Lower lobe of right lung (tissue), 2 donors: Measurements from ENCODE around the gene CEP170. TPM values are rescaled to one million over a fixed set of nuclear protein-coding genes. Genes with fewer than 3 reads are reported as not detected.
"Not testable (repeated sequence)": the region's sequence is repeated elsewhere in the genome, so short reads cannot be mapped to it uniquely, and the experiment has no call there.

Source experiments
- ATAC-seq, 2 donors: fragments of 200-7000 bp; cut with Tn5 transposase; one replicate each; pipeline ENCODE4 v1.9.1; 2020 to 2022; ENCODE audit warnings: mild to moderate bottlenecking in 2 of 2, moderate library complexity in 2 of 2
- DNase-seq: peaks from one replicate; pipeline ENCODE4 v3.0.0-alpha.2; 2020
- H3K27ac ChIP-seq: fragments of 200-600 bp; one replicate; pipeline ENCODE4 v1.8.0; 2022
- H3K27me3 ChIP-seq: fragments of 200-600 bp; one replicate; pipeline ENCODE4 v1.8.0; 2022; ENCODE audit warnings: low read depth
- H3K36me3 ChIP-seq: fragments of 200-600 bp; one replicate; pipeline ENCODE4 v1.8.0; 2022; ENCODE audit warnings: mild to moderate bottlenecking
- H3K4me1 ChIP-seq: fragments of 200-600 bp; one replicate; pipeline ENCODE4 v1.8.0; 2022
- H3K4me3 ChIP-seq: fragments of 200-600 bp; one replicate; pipeline ENCODE4 v1.8.0; 2022; ENCODE audit warnings: mild to moderate bottlenecking
- H3K9me3 ChIP-seq: fragments of 200-600 bp; one replicate; pipeline ENCODE4 v1.8.0; 2022
- intact Hi-C: fragments of 100-400 bp; cut with DNase I; formaldehyde crosslinking; loops from one replicate; pipeline ENCODE4 v1.11.0; 2022
- total RNA-seq: library from RNA; stranded (reverse); fragmentation: NEBNext Ultra II Directional; extraction: Animal tissue kit (Norgen Biotek cat#: 25700); gene quantifications from one replicate; pipeline ENCODE4 v1.2.1, GENCODE V29; 2021
- TF ChIP-seq, protein P1 (sequence below): fragments of 200-600 bp; IDR thresholded peaks from one replicate; pipeline ENCODE4 v1.8.0; 2022; ENCODE audit warnings: antibody characterized with exemption, mild to moderate bottlenecking
- donor health status: DM: no; HTN: yes; CAD: no; lungs with severe emphysema.

The CEP170 gene
- total RNA-seq, 1 donor from 2014 or later, result 106 TPM

DNA sequence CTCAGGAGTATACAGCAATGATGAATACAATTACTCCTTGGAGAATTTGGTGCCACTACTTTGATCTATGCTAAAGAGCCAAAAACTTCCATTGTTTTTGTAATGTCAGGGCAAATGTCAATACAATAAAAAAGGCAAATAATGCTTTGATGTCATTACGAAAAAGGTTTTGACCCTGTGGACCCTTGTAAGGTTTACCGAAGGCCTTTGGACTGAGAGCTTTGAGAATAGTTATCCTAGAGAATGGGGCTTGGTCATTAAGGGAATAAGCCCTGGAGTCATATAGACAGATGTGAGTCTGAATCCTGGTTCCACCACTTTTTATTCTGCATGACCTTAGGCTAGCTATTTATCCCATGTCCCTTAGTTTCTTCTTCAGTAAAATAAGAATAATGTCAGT is 27.5 kb downstream of the CEP170 start:
- no peak overlapping the region for H3K4me3 ChIP-seq
- H3K27me3 ChIP-seq, result no peaks in the 10 kb centered on the region
- no peak for DNase-seq
- H3K9me3 ChIP-seq, result peaks cover 27% of the 10 kb centered on the region
- intact Hi-C loops, result no loop called here
- no peaks in the 10 kb centered on the region for H3K4me1 ChIP-seq
- no peak for ATAC-seq
- no peak overlapping the region for H3K27ac ChIP-seq
- TF ChIP-seq, protein P1, sequence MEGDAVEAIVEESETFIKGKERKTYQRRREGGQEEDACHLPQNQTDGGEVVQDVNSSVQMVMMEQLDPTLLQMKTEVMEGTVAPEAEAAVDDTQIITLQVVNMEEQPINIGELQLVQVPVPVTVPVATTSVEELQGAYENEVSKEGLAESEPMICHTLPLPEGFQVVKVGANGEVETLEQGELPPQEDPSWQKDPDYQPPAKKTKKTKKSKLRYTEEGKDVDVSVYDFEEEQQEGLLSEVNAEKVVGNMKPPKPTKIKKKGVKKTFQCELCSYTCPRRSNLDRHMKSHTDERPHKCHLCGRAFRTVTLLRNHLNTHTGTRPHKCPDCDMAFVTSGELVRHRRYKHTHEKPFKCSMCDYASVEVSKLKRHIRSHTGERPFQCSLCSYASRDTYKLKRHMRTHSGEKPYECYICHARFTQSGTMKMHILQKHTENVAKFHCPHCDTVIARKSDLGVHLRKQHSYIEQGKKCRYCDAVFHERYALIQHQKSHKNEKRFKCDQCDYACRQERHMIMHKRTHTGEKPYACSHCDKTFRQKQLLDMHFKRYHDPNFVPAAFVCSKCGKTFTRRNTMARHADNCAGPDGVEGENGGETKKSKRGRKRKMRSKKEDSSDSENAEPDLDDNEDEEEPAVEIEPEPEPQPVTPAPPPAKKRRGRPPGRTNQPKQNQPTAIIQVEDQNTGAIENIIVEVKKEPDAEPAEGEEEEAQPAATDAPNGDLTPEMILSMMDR, result no peak
- H3K36me3 ChIP-seq, result peaks cover 20% of the 10 kb centered on the region

GRCh38 chr1:243218059-243218458 is 37.0 kb downstream of the CEP170 start:
- peaks cover 42% of the 10 kb centered on the region for H3K36me3 ChIP-seq
- no peak overlapping the region for H3K4me3 ChIP-seq
- H3K4me1 ChIP-seq, result no peaks in the 10 kb centered on the region
- H3K27me3 ChIP-seq, result no peaks in the 10 kb centered on the region
- DNase-seq (no peak), ATAC-seq (no peak)
- H3K27ac ChIP-seq, result no peak overlapping the region
- no peaks in the 10 kb centered on the region for H3K9me3 ChIP-seq
- intact Hi-C loops, result no loop called here
- TF ChIP-seq, protein P1, result no peak

- Histone ChIP-seq H3K27ac (no peak overlapping the region), H3K4me1 (no peaks in the 10 kb centered on the region), H3K27me3 (no peaks in the 10 kb centered on the region), H3K9me3 (no peaks in the 10 kb centered on the region), H3K4me3 (no peak overlapping the region), H3K36me3 (peaks cover 35% of the 10 kb centered on the region)
- ATAC-seq, result no peak
- TF ChIP-seq, protein P1, result no peak
- no peak for DNase-seq
- intact Hi-C loops, result no loop called here
Measured at GRCh38 chr1:243217349-243217748, 37.7 kb downstream of the CEP170 start.

- TF ChIP-seq, protein P1, result no peak
- no peak for DNase-seq
- ATAC-seq, result no peak
- intact Hi-C loops, result no loop called here
- H3K9me3 ChIP-seq, result no peaks in the 10 kb centered on the region
- H3K36me3 ChIP-seq, result peaks cover 30% of the 10 kb centered on the region
- no peak overlapping the region for H3K27ac ChIP-seq
- H3K27me3 ChIP-seq, result no peaks in the 10 kb centered on the region
- no peak overlapping the region for H3K4me3 ChIP-seq
- peaks cover 4% of the 10 kb centered on the region for H3K4me1 ChIP-seq
Measured at GRCh38 chr1:243216741-243217140, 38.3 kb downstream of the CEP170 start.

DNA sequence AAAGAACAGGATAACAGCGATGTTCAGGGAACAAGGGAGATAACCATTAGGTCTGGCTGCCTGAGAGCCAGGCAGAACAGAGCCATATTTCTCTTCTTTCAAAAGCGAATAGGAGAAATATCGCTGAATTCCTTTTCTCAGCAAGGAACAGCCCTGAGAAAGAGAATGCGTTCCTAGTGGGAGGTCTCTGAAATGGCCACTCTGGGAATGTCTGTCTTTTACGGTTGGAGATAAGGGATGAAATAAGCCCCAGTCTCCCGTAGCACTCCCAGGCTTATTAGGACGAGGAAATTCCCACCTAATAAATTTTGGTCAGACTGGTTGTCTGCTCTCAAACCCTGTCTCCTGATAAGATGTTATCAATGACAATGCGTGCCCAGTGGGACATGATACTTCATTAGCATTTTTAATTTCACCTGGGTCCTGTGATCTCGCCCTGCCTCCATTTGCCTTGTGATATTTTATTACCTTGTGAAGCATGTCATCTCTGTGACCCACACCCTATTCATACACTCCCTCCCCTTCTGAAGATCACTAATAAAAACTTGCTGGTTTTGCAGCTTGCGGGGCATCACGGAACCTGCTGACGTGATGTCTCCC is 39.7 kb downstream of the CEP170 start:
- peaks cover 16% of the 10 kb centered on the region for H3K36me3 ChIP-seq
- DNase-seq, H3K4me1 ChIP-seq, intact Hi-C loops, H3K27me3 ChIP-seq, ATAC-seq, H3K27ac ChIP-seq, H3K9me3 ChIP-seq, H3K4me3 ChIP-seq: not testable (repeated sequence)

DNA sequence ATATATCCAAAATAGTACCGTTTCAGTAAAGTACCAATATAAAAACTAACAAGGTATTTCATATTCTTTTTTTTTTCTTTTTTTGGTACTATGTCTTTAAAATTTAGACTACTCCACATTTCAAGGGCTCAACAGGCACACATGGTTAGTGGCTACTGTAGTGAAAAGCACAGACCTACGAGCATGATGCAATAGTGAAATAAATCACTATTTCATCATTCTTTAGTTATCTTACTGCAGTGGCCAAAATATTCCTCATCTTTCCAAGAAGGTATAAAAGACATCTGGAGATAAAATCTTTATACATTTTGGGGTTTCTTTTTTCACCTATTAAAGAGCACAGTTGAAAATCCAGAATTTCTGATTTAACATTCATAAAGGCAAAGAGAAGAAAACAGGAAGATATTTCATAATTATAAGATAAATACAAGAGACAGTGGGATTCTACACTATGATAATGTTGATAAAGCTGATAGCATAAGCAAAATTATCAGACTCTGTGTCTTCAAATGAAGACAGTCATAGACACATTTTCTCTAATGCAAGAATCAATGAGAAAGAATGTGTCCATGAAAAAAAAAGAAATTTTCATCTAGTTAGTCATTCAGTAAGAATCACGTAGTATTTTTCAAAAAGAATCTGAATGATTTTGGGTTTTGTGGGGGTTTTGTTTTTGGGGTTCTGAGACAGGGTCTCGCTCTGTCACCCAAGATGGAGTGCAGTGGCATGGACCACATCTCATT is 41.9 kb downstream of the CEP170 start:
- H3K27ac ChIP-seq, result no peak overlapping the region
- DNase-seq (no peak), ATAC-seq (peak; percentile 50 to 64)
- no peaks in the 10 kb centered on the region for H3K27me3 ChIP-seq
- intact Hi-C loops, result no loop called here
- no peak overlapping the region for H3K4me3 ChIP-seq
- TF ChIP-seq, protein P1, result no peak
- no peaks in the 10 kb centered on the region for H3K9me3 ChIP-seq
- H3K4me1 ChIP-seq, result peaks cover 5% of the 10 kb centered on the region
- H3K36me3 ChIP-seq, result peaks cover 3% of the 10 kb centered on the region

GRCh38 chr1:243211984-243212383 is 43.1 kb downstream of the CEP170 start:
- ATAC-seq, result peak in 1 of 2 donors; percentile 41
- H3K36me3 ChIP-seq, H3K27me3 ChIP-seq, H3K4me3 ChIP-seq, H3K4me1 ChIP-seq, H3K9me3 ChIP-seq, intact Hi-C loops, H3K27ac ChIP-seq, DNase-seq: not testable (repeated sequence)

GRCh38 chr1:243205026-243205501 is 50.0 kb downstream of the CEP170 start:
- H3K36me3 ChIP-seq, H3K4me1 ChIP-seq, H3K9me3 ChIP-seq, ATAC-seq, H3K27ac ChIP-seq, H3K4me3 ChIP-seq, intact Hi-C loops, H3K27me3 ChIP-seq, DNase-seq: not testable (repeated sequence)

DNA sequence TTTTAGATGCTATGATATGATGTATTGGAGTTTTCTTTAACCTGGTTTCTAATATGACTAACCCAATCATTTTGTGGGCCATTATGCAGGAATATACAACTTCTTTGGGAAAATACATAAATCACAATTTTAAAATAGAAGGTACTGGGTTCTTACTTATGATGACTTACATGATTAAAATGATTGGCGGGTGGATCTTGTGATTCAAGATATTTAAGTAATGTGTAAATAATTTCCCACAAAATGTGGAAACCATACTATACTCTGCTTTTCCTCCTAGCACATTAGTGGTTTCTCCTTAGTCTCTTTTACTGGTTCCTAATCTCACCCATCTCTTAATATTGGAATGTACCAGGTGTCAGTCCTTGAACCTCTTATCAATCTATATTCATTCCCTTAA is 50.7 kb downstream of the CEP170 start:
- intact Hi-C loops, H3K4me3 ChIP-seq, ATAC-seq, H3K27ac ChIP-seq, H3K4me1 ChIP-seq, DNase-seq, H3K36me3 ChIP-seq, H3K27me3 ChIP-seq, H3K9me3 ChIP-seq: not testable (repeated sequence)
